Neural cell (in vitro differentiated cells): ENCODE data around the gene HMSD. TPM values are rescaled to one million over a fixed set of nuclear protein-coding genes. Genes with fewer than 3 reads are reported as not detected.

Experiments
- H2AFZ ChIP-seq: fragments of 200-600, 300-800 bp; sonication (generic), shearing (Covaris generic); 2 replicates; pipeline ENCODE4 v1.6.0; 2014; ENCODE audit warnings: low read depth, mild to moderate bottlenecking, antibody characterized with exemption, low read length, moderate library complexity
- H3F3A ChIP-seq: fragments of 200-600 bp; shearing (Covaris generic); 2 replicates; pipeline ENCODE4 v1.6.1; 2016; ENCODE audit warnings: mild to moderate bottlenecking, moderate library complexity, mixed read lengths, antibody characterized with exemption, low read length; ENCODE audit not compliant: insufficient read depth, poor library complexity, severe bottlenecking
- H3K27ac ChIP-seq: fragments of 200-600, 300-800 bp; sonication (generic), shearing (Covaris generic); 2 replicates; pipeline ENCODE4 v1.5.1; 2014; ENCODE audit warnings: mild to moderate bottlenecking, low read length, moderate library complexity
- H3K27me3 ChIP-seq: fragments of 300-800, 200-600 bp; sonication (generic), shearing (Covaris generic); 2 replicates; pipeline ENCODE4 v1.6.0; 2014; ENCODE audit warnings: mild to moderate bottlenecking, low read depth, low read length, moderate library complexity; ENCODE audit not compliant: insufficient read depth
- H3K36me3 ChIP-seq: fragments of 300-800, 200-600 bp; sonication (generic), shearing (Covaris generic); 2 replicates; pipeline ENCODE4 v1.5.1; 2014; ENCODE audit warnings: mild to moderate bottlenecking, antibody characterized with exemption, low read length, moderate library complexity; ENCODE audit not compliant: insufficient read depth
- H3K4me2 ChIP-seq: fragments of 300-800, 200-600 bp; sonication (generic), shearing (Covaris generic); 2 replicates; pipeline ENCODE4 v1.6.0; 2014; ENCODE audit warnings: mild to moderate bottlenecking, low read length
- H3K4me3 ChIP-seq: fragments of 300-800, 200-600 bp; sonication (generic), shearing (Covaris generic); 2 replicates; pipeline ENCODE4 v1.5.1; 2014; ENCODE audit warnings: mild to moderate bottlenecking, low read length, moderate library complexity
- H3K79me2 ChIP-seq: fragments of 200-600 bp; shearing (Covaris generic); replicated peaks from 2 replicates; pipeline ENCODE4 v1.6.0; 2014; ENCODE audit warnings: mild to moderate bottlenecking, low read length, moderate library complexity; ENCODE audit not compliant: insufficient read depth
- H3K9ac ChIP-seq: fragments of 300-800, 200-600 bp; sonication (generic), shearing (Covaris generic); 2 replicates; pipeline ENCODE4 v1.6.1; 2016; ENCODE audit warnings: mild to moderate bottlenecking, low read length, mixed read lengths
- H3K9me2 ChIP-seq: fragments of 200-600 bp; shearing (Covaris generic); 2 replicates; pipeline ENCODE4 v1.6.1; 2016; ENCODE audit warnings: mild to moderate bottlenecking, low read length, mixed read lengths; ENCODE audit not compliant: insufficient read depth
- H3K9me3 ChIP-seq: fragments of 200-600, 300-800 bp; sonication (generic), shearing (Covaris generic); 2 replicates; pipeline ENCODE4 v1.6.1; 2016; ENCODE audit warnings: mild to moderate bottlenecking, mixed run types, low read length, moderate library complexity, mixed read lengths
- H4K20me1 ChIP-seq: fragments of 200-600 bp; shearing (Covaris generic); 2 replicates; pipeline ENCODE4 v1.6.1; 2016; ENCODE audit warnings: mild to moderate bottlenecking, mixed run types; ENCODE audit not compliant: insufficient read depth
- EP300 ChIP-seq: fragments of 450-650 bp; conservative IDR thresholded peaks from 2 replicates; pipeline ENCODE4 v1.6.1; 2014; ENCODE audit warnings: antibody characterized with exemption, mild to moderate bottlenecking, moderate library complexity; ENCODE audit not compliant: poor library complexity, severe bottlenecking
- EZH2 ChIP-seq: fragments of 200-600, 300-800 bp; shearing (Covaris generic), sonication (generic); IDR thresholded peaks from 2 replicates; pipeline ENCODE4 v1.6.1; 2014; ENCODE audit warnings: antibody characterized with exemption, low read length, borderline replicate concordance, mild to moderate bottlenecking; ENCODE audit not compliant: insufficient read depth, poor library complexity, severe bottlenecking
- MXI1 ChIP-seq: fragments of 450-650 bp; conservative IDR thresholded peaks from 2 replicates; pipeline ENCODE4 v1.6.1; 2014; ENCODE audit warnings: antibody characterized with exemption, mild to moderate bottlenecking; ENCODE audit not compliant: poor library complexity, severe bottlenecking
- POLR2AphosphoS5 ChIP-seq: IDR thresholded peaks from 2 replicates; pipeline ENCODE4 v1.6.1; 2012
- RAD21 ChIP-seq: fragments of 450-650 bp; conservative IDR thresholded peaks from 2 replicates; pipeline ENCODE4 v1.6.1; 2014; ENCODE audit warnings: antibody characterized with exemption, mild to moderate bottlenecking, moderate library complexity
- SMC3 ChIP-seq: fragments of 450-650 bp; conservative IDR thresholded peaks from 2 replicates; pipeline ENCODE4 v1.6.1; 2014; ENCODE audit warnings: antibody characterized with exemption, mild to moderate bottlenecking, moderate library complexity; ENCODE audit not compliant: poor library complexity
- TAF1 ChIP-seq: IDR thresholded peaks from 2 replicates; pipeline ENCODE4 v1.6.1; 2012; ENCODE audit warnings: low read depth
- polyA plus RNA-seq: library from polyadenylated mRNA; depleted of rRNA; stranded (reverse); fragments of >200 nt; gene quantifications from 2 replicates; pipeline ENCODE4 v1.2.3, GENCODE V29; 2014
- TF ChIP-seq, protein P1 (sequence below): IDR thresholded peaks from 2 replicates; pipeline ENCODE4 v1.6.1; 2012; ENCODE audit warnings: borderline replicate concordance
- TF ChIP-seq, protein P2 (sequence below): fragments of 450-650 bp; IDR thresholded peaks from 2 replicates; pipeline ENCODE4 v1.5.1; 2014; ENCODE audit warnings: antibody characterized with exemption, mild to moderate bottlenecking, moderate library complexity; ENCODE audit not compliant: poor library complexity, severe bottlenecking

Gene HMSD
- polyA plus RNA-seq, 1 donor from 2014 or later = not detected

DNA sequence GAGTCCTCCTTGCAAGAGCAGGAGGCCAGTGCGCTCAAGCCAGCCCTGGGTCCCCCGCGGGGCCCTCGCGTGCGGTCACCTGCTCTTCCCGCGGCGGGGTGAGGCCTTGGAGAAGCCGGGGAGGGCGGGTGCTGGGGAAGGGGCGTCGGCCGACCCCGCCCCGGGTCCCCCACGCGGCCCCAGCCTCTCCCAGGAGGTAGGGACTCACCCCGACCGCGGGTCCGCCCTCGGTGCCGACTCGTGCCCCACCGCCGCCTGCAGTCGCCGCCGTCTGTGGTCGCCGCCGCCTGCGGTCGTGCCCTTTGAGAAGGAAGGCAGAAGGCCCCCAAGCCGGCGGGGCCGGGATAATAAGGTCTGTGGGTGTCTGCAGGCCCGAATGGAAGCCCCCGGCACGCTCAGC lies 53.5 kb downstream of the HMSD start:
- Histone ChIP-seq H3K79me2 (no peaks in the 10 kb centered on the region), H2AFZ (no peak overlapping the region), H4K20me1 (no peaks in the 10 kb centered on the region)

DNA sequence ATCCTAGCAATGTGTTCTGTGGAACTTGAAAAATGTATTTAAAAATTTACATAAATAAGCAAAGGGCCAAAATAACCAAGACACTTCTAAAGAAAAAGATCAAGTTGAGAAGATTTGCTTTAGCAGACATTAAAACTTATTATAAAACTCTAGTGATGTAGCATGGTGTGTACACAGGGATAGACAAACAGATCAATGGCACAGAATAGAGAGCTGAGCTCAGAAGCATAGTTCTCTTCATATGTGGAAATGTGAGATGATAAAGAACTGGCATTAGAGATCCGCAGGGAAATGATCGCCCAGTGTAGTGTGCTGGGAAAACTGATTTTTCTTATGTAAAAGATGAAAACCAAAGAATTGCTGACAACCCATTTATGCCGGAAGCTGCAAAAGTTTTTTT lies 60.2 kb downstream of the HMSD start:
- TF ChIP-seq POLR2AphosphoS5 (no peak), TAF1 (no peak), SMC3 (no peak), MXI1 (no peak), EP300 (no peak), EZH2 (no peak), RAD21 (no peak)
- TF ChIP-seq, protein P1, sequence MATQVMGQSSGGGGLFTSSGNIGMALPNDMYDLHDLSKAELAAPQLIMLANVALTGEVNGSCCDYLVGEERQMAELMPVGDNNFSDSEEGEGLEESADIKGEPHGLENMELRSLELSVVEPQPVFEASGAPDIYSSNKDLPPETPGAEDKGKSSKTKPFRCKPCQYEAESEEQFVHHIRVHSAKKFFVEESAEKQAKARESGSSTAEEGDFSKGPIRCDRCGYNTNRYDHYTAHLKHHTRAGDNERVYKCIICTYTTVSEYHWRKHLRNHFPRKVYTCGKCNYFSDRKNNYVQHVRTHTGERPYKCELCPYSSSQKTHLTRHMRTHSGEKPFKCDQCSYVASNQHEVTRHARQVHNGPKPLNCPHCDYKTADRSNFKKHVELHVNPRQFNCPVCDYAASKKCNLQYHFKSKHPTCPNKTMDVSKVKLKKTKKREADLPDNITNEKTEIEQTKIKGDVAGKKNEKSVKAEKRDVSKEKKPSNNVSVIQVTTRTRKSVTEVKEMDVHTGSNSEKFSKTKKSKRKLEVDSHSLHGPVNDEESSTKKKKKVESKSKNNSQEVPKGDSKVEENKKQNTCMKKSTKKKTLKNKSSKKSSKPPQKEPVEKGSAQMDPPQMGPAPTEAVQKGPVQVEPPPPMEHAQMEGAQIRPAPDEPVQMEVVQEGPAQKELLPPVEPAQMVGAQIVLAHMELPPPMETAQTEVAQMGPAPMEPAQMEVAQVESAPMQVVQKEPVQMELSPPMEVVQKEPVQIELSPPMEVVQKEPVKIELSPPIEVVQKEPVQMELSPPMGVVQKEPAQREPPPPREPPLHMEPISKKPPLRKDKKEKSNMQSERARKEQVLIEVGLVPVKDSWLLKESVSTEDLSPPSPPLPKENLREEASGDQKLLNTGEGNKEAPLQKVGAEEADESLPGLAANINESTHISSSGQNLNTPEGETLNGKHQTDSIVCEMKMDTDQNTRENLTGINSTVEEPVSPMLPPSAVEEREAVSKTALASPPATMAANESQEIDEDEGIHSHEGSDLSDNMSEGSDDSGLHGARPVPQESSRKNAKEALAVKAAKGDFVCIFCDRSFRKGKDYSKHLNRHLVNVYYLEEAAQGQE = no peak
- TF ChIP-seq, protein P2, sequence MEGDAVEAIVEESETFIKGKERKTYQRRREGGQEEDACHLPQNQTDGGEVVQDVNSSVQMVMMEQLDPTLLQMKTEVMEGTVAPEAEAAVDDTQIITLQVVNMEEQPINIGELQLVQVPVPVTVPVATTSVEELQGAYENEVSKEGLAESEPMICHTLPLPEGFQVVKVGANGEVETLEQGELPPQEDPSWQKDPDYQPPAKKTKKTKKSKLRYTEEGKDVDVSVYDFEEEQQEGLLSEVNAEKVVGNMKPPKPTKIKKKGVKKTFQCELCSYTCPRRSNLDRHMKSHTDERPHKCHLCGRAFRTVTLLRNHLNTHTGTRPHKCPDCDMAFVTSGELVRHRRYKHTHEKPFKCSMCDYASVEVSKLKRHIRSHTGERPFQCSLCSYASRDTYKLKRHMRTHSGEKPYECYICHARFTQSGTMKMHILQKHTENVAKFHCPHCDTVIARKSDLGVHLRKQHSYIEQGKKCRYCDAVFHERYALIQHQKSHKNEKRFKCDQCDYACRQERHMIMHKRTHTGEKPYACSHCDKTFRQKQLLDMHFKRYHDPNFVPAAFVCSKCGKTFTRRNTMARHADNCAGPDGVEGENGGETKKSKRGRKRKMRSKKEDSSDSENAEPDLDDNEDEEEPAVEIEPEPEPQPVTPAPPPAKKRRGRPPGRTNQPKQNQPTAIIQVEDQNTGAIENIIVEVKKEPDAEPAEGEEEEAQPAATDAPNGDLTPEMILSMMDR = no peak
- Histone ChIP-seq H3F3A (no peaks in the 10 kb centered on the region), H3K9me3 (no peaks in the 10 kb centered on the region), H3K36me3 (no peaks in the 10 kb centered on the region), H3K27me3 (no peaks in the 10 kb centered on the region), H3K79me2 (no peaks in the 10 kb centered on the region), H2AFZ (no peak overlapping the region), H3K27ac (no peak overlapping the region), H3K9me2 (no peaks in the 10 kb centered on the region), H3K4me2 (no peak overlapping the region), H3K9ac (no peak overlapping the region), H4K20me1 (no peaks in the 10 kb centered on the region), H3K4me3 (no peak overlapping the region)

More for the DNA sequence above, 53.5 kb downstream of the HMSD start:
- H3K4me3 ChIP-seq = no peak overlapping the region
- H3K27ac ChIP-seq = no peak overlapping the region
- no peak for TF ChIP-seq MXI1
- TF ChIP-seq, protein P1 = no peak
- no peak for TF ChIP-seq EZH2
- TF ChIP-seq RAD21 = no peak
- no peak for TF ChIP-seq SMC3
- TF ChIP-seq POLR2AphosphoS5 = no peak
- TF ChIP-seq, protein P2 = no peak
- TF ChIP-seq TAF1 = no peak
- no peak for TF ChIP-seq EP300
- no peak overlapping the region for H3K4me2 ChIP-seq
- H3K9ac ChIP-seq = no peak overlapping the region
- no peaks in the 10 kb centered on the region for H3K9me3 ChIP-seq
- H3K9me2 ChIP-seq = no peaks in the 10 kb centered on the region
- no peaks in the 10 kb centered on the region for H3K27me3 ChIP-seq
- H3K36me3 ChIP-seq = no peaks in the 10 kb centered on the region
- no peaks in the 10 kb centered on the region for H3F3A ChIP-seq
